Vagina (tissue), 2 donors: ENCODE results near the gene NR4A2.

ENCODE experiments used
- POLR2A ChIP-seq, 2 donors: fragments of 450-650 bp; IDR thresholded peaks; one replicate each; pipeline ENCODE4 v1.6.1; 2017; ENCODE audit warnings: antibody characterized with exemption in 2 of 2, mild to moderate bottlenecking in 2 of 2, moderate library complexity in 2 of 2
- POLR2AphosphoS5 ChIP-seq, 2 donors: sonication (generic); formaldehyde crosslinking; IDR thresholded peaks; one replicate each; pipeline ENCODE4 v1.9.0; 2017; ENCODE audit warnings: antibody characterized with exemption in 2 of 2, mild to moderate bottlenecking in 2 of 2, low read depth in 1 of 2; ENCODE audit not compliant: insufficient read depth in 1 of 2
- TF ChIP-seq, protein P1 (sequence below), 3 experiments: fragments of 450-650 bp in 2 of 3; fragments of 200-600 bp in 1 of 3; sonication (generic) in 1 of 3; IDR thresholded peaks; one replicate each; pipeline ENCODE4 v1.5.1; 2017 to 2019; ENCODE audit warnings: antibody characterized with exemption in 3 of 3, mild to moderate bottlenecking in 2 of 3, moderate library complexity in 2 of 3

DNA sequence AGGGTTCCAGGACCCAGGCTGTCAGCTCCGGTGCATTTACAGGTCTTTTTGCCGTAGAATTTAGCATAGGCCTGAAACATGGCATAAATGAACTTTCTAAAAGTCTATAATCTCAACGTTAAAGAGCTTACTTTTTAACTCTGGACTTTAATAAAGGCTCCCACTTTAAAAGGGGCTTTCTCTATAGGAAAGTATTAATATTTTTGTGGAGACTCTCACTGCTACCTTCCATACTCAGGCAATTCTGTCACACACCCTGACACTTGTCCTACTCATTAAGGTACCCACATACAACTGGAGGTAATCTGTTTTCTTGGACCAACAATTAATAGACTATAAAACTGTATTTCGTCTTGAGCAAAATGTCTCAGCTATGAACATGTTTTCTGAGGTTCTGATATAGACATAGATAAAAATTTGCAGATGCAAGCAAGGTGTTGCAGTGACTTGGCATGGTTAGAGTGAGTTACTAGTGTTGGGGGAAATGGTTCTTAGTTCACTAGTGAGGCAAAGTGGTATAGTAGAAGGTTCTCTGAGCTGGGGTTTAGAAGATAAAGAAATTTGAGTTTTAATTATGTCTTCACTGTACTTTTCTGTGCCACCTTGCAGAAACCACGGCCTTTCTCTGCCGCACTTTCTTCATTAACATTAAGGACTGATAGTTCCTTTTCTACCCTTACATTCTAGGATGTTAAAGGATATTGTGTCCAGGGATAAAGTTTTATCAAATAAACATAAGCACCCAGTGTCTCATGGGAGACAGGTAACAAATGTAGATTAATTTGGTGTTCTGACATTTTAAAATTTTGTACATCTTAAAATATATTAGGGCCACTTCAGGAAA is 10.8 kb upstream of the NR4A2 start:
- TF ChIP-seq, protein P1, sequence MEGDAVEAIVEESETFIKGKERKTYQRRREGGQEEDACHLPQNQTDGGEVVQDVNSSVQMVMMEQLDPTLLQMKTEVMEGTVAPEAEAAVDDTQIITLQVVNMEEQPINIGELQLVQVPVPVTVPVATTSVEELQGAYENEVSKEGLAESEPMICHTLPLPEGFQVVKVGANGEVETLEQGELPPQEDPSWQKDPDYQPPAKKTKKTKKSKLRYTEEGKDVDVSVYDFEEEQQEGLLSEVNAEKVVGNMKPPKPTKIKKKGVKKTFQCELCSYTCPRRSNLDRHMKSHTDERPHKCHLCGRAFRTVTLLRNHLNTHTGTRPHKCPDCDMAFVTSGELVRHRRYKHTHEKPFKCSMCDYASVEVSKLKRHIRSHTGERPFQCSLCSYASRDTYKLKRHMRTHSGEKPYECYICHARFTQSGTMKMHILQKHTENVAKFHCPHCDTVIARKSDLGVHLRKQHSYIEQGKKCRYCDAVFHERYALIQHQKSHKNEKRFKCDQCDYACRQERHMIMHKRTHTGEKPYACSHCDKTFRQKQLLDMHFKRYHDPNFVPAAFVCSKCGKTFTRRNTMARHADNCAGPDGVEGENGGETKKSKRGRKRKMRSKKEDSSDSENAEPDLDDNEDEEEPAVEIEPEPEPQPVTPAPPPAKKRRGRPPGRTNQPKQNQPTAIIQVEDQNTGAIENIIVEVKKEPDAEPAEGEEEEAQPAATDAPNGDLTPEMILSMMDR (IDR thresholded peaks at IDR 0.05): no peak
- TF ChIP-seq POLR2AphosphoS5 (IDR thresholded peaks at IDR 0.05; ENCODE audit: insufficient read depth in 1 of 2, low read depth in 1 of 2): no peak
- TF ChIP-seq POLR2A (IDR thresholded peaks at IDR 0.05): no peak
